Posterior cingulate gyrus (tissue), 11 donors: ENCODE results near the gene MYO3B.

Experiments used
- DNase-seq, 10 donors: peaks; one replicate each; pipeline versions ENCODE4 v3.0.0 to v3.0.0-alpha.2; 2020 to 2021; ENCODE audit warnings: mixed read lengths in 3 of 10
- intact Hi-C: fragments of 100-400 bp; cut with DNase I; formaldehyde crosslinking; loops from one replicate; pipeline ENCODE4 v1.15.1; 2023

Gene MYO3B

DNA sequence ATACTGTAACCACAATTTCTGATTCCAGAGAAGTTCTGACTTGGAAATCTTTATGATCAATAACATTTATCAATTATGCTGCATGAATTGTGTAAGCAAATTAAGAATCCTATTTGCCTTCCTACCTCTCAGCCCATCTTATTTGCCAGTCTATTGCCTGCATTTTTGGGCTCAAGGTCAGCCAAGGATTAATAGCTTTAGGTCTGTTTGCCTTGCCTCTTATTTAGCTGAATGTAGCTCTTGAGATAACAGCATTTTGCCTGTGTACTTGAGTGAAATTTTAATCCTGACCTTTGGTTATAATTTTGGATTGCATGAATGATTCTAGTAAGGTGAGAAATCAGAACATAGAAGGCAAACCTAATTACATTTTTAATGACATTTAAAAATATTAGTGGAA lies 51.2 kb downstream of the MYO3B start:
- intact Hi-C loops = no loop called here

DNA sequence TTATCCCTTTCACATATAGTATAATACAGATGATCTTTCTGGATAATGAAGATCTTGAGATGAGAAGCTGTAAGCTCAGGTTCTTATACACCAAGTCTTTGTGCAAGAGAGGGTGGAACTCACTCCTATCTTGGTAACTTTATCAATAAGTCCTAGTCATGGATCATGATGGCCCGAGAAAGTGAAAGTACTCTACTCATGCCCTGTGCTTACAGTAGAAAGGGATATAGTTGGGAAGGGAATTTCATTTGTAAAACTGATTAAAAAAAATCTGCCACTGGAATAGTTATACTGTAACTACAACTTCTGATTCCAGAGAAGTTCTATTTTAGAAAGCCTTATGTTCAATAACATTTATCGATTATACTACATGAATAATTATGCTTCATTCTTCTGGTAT lies 51.8 kb downstream of the MYO3B start:
- no peak for DNase-seq
- intact Hi-C loops = no loop called here

More for the DNA sequence above, 51.2 kb downstream of the MYO3B start:
- DNase-seq = no peak

DNA sequence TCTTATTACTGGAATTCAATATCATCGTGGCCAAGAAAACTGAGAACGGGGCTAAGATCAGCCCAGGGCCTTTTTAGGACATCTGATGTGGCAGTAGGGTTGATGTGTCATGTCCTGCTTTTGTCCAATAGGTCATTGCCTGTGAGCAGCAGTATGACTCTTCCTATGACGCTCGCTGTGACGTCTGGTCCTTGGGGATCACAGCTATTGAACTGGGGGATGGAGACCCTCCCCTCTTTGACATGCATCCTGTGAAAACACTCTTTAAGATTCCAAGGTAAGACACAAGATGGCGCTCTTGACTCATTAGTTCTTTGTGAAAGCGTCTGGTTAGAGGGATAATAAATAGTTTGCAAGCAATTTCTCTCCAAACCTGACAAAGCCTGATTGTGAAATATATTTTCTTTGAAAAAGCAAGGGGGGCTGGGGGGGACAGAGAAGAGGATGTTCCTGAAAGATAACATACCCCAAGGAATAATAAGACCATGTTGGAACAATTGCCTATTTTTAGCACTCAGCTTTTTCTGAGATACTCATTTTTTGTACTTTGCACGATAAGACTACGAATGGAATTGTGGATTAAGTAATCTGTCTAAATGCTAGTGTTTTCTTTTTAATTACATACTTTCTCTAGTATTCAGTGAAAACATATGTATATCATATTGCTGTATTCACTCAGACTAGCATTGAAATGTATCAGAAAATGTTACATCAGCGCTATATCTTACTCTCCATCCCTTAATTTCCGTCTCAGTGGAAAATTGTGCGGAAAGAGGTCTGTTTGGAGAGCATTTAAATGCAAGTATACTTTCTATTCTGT lies 58.1 kb downstream of the MYO3B start:
- DNase-seq = no peak
- intact Hi-C loops = loop anchor here (5.0 kb wide), 1 partner anchor 576 kb away; no protein-coding TSS in a partner anchor

DNA sequence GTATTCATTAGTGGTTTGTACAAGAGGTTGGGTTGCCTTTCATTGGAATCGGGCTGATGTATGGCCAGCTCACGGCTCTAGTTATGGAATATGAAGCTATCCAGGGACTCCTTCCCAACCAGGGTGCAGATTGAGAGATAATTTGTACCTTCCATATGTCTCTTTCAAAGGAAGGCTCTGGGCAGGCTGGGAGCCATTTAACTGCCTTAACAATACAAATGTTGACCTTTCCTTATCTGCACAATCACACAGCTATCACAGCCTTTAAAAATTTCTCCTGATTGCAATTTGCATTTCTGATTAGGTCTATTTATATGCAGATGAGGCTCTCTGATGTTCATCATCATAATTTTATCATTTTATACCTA lies 58.7 kb downstream of the MYO3B start:
- intact Hi-C loops = loop anchor here (5.0 kb wide), 1 partner anchor 576 kb away; no protein-coding TSS in a partner anchor
- no peak for DNase-seq

DNA sequence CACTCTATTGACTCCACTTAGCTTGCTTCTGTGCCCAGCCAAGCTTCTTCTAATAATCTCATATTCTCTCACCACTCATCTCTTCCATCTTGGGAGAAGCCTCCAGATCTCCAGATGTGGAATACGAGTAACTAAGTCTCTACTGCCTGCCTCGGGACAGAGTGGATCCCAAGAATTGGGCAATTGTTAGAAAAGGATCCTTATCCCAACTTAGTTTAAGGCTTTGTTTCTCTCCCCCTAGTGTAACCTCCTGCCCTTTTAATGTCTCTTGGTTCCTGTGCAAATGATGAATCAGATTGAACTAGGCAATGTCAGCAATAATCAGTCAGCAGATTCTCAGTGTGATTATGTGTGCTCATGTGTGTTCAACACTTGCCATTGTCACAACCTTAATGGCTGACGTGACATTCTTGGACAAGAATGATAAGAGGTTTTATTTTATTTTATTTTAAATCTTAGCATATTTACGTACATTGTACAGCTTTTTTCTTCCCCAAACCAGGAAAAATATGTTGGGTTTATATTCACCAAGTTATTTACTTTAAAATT lies 59.7 kb downstream of the MYO3B start:
- intact Hi-C loops = loop anchor here (5.0 kb wide), 1 partner anchor 575 kb away; no protein-coding TSS in a partner anchor
- DNase-seq = no peak

DNA sequence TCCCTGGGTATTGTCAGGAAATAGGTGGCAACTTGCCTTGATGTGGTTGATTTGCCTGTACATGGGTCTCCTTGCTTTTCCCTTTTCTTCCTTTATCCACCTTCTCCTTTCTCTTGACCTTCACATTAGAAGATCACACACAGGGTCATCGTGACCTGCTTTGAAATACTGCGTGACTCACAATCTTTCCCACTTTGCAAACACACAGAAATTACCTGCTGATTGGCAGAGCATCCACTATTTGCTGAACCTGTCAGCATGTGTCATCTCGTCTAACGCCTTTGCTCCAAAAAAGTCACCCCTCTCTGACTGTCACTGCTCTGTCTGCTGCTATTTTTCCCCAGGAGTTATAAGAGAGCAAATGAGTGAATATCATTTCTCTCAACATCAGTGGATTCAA lies 60.8 kb downstream of the MYO3B start:
- intact Hi-C loops = loop anchor here (5.0 kb wide), 1 partner anchor 574 kb away; no protein-coding TSS in a partner anchor
- DNase-seq = no peak

DNA sequence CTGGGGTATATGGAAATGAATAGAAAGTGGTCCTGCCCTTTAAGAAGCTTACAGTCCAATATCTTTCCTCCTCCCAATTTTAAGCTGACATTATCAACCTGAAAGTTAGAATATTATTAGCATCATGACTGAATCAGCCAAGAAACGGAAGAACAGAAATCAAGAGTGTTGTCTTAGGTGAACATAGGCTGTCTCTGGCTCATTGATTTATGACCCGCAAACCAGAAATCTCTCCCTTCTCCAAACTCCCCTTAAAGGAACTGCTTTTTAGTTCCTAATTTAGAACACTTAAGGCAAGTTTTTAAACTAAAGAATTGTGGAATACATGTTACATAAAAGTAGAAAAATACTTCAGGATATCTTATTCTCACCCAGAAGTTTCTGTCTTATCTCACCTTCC lies 62.7 kb downstream of the MYO3B start:
- DNase-seq = no peak
- intact Hi-C loops = no loop called here

DNA sequence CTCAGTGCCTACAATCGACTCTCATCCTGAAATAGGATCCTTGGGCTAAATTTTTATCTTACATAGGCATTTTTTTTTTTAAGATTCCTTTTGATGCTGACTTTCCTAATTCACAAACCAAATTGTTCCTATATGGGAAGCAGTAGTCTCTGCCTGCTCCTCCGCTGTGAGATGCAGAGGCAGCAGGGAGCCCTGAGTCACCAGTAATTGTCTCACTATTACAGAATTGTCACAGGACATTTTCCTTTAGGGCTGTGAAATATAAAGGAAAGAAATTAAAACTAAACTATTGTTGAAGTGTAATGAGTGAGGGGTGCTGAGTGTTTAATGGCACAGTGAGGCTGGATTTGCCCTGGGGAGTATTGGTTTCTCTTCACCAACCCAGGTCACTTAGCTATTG lies 63.8 kb downstream of the MYO3B start:
- intact Hi-C loops = no loop called here
- no peak for DNase-seq

DNA sequence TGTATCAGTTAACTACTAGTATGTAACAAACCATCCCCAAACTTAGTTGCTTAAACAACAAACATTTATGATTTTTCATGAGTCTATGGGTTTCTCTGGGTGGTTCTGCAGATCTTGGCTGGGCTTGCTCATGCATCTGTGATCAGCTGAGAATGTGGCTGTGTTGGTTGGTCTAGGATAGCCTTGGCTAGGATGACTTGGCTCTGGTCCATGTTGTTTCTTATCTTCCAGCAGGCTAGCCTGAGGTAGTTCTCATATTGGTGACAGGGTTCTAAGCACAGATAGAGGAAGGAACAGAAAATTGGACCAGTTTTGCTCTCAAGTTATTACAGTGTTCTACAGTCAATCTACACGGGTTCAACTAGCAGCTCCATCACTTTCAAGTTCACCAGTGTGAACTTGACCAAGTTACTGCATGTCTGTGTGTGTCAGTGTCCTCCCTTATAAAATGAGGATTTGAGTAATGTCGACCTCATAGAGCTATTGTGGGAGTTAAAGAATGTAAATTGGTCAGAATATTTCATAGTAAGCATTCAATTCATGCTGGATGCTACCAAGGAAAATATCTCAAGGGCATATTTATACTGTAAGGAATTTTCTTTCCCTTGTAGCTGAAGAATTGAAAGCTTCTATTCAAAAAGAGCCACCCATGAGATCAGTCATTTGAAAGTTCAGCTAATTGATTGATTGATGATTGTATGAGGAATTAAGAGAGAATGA lies 65.3 kb downstream of the MYO3B start:
- intact Hi-C loops = no loop called here
- no peak for DNase-seq

DNA sequence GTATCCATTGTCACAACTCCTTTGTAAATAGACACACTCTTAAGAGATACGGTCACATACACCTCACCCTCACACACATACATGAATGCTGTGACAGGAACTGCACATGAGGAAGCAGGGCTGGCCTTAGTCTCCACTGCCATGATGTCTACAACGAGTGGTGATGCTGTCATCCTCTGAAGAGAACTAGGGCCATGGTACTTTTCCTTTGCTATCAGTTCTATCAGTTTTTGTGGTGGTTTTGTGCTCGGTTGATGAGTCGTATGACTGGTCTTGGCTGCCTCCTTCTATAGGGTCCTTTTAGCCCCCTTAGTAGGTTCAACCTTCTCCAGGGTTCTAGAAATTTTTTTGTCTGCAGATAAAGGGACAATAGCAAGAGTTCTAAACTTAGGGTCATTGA lies 66.0 kb downstream of the MYO3B start:
- no peak for DNase-seq
- intact Hi-C loops = no loop called here

DNA sequence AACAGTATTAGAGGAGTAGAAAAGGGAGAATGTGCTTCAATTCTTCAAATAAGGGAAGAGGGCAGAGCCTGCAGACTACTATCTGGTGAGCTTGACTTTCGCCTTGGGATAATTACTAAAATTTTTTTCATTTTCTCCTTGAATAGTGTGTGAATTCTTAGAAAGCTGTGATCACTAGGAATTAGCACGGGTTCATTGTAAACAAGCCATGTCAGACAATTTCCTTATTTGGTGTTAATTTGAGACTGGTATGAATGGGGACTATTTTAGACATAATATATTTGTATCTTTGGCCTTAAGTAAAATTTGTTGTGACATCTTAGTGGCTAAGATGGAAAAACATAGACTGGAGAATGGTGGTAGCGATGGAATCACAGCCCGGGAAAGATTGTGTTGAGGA lies 66.6 kb downstream of the MYO3B start:
- DNase-seq = no peak
- intact Hi-C loops = no loop called here

DNA sequence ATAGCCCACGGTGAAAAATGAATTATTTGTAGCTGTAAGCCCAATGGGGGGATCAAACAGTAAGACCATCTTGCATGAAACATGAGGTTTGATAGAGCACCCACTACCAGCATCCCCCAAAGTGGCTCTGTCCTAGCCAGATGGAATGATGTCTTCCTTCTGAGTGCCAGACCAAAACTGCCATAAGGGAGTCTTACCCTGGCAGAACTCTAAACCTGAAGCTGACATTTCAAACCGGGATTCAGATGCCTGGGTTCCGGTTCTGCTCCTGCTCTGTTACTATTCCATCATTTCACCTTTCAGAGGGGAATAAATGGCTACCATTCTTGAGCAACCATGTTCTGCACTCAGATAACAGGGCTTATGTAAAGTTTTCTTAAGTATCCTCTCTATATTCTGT lies 67.4 kb downstream of the MYO3B start:
- intact Hi-C loops = no loop called here
- no peak for DNase-seq

DNA sequence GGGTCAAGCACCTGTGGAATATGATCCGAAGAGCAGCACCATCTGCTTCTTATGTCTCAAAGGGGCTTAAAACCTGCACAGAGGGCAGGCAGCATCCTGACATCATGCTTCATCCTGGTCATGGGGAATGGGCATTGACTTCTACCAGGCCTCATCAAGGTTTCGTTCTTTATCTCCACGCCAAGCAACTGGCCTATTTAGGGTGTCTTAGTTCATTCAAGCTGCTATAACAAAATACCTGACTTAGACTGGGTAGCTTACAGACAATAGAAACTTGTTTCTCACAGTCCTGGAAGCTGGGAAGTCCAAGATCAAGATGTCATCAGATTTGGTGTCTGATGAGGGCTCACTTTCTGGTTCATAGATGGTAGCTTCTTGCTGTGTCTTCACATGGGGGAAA lies 69.4 kb downstream of the MYO3B start:
- DNase-seq = no peak
- intact Hi-C loops = no loop called here

DNA sequence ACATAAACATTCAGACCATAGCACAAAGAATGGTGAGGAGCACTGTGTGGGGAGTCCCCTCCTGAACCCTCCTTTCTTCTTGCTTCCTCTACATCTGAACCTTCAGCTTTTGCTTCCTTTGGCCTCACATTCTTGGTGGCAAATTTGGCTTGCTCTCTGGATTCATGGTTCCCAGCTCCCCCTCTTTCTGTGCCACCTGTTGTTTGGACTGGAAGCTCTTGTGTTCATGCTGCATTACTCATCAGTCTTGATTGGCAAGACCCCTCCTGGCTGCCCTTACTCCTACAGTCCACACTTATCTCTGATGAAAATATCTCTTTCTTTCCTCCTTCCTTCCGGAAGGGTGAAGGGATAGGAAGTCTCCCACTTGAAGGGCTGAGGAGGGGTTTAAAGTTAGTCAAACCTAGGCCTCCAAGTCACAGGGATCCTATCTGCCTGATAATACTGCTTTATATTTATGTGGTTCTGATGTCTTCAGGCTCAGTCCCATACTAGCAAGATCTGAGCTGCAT lies 70.0 kb downstream of the MYO3B start:
- no peak for DNase-seq
- intact Hi-C loops = no loop called here

DNA sequence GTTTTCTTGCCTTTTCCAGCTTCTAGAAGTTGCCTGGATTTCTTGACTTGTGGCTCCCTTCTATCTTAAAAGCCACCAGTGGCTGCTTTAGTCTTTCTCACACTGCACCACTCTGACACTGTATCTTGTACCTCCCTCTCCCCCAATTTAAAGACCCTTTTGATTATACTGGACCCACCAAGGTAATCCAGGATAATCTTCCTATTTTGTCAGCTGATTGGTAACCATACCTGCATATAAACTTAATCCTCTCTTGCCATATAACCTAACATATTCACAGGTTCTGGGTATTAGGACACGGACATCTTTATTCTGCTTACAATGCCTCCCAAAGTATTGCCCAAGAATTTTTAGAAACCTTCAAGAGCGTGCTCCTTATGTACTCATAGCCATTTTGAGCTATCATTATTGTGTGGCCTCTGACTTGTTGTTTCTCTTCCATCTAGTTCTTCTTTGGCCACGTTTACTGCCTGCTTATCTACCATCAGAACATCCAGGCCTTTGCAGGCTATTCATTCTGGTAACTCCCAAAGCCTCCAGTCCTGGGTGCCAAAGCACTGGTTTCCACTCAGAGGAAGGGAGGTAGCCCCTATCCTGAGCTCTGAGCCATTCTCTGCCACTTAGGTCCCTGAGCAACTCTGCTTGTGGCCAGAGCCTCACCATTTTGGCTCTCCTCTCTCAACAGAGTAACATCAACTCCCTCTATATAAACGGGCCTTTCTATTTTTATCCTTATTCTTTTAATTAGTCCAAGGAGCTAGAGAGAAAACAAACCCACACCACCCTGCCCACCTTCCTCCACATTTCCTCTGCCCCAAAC lies 70.8 kb downstream of the MYO3B start:
- intact Hi-C loops = no loop called here
- DNase-seq = no peak

DNA sequence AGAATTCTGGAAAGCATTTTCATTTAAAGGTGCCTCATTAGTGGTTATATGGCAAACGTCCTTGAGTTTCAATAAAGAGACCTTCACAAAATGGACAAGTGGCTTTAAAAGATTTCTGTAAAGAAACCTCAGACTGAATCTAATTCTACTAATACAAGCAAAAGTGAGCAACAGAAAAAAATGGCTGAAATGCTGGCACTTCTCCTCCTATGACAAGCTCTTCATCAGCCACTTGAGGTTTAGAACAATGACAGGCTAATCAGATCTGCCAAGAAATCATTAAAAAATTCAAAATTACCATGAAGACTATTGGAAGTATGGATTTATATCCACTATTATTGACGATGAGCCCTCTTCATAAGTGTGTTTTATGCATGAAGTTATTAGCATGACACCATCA lies 71.8 kb downstream of the MYO3B start:
- intact Hi-C loops = no loop called here

DNA sequence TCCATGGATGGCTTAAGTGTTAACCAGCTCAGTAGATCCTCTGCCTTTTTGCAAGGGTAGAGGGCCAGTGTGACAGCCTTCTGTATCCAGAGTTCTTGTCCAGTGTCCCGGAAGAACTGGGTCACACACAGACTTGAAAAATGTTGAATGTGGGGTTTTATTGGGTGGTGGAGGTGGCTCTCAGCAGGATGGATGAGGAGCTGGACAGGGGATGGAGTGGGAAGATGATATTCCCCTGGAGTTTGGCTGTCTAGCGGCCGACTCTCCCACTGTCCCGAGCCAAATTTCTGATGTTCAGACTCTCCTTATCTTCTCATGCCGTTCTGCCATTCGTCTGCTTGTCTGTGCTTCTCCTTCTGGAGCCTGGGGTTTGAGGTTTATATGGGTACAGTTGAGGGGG lies 72.6 kb downstream of the MYO3B start:
- intact Hi-C loops = no loop called here
- DNase-seq = no peak

More for the DNA sequence above, 71.8 kb downstream of the MYO3B start:
- no peak for DNase-seq

DNA sequence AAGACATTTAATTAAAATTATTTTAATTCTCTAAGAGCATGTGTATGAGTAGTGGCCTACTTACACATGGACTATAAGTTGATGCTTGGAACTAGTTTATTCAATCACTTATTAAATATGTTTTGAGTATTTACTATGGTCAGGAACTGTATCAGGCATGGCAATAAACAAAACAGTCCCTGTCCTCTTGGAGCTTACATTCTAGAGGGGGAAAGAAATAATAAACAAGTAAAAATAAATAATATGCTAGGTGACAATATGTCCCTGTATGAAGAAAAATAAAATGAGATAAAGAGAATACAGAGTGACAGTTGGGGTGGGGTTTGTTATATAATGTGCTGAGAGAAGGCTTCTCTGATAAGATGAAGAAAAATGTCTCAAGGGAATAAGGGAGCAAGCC lies 74.5 kb downstream of the MYO3B start:
- intact Hi-C loops = no loop called here
- DNase-seq = no peak

DNA sequence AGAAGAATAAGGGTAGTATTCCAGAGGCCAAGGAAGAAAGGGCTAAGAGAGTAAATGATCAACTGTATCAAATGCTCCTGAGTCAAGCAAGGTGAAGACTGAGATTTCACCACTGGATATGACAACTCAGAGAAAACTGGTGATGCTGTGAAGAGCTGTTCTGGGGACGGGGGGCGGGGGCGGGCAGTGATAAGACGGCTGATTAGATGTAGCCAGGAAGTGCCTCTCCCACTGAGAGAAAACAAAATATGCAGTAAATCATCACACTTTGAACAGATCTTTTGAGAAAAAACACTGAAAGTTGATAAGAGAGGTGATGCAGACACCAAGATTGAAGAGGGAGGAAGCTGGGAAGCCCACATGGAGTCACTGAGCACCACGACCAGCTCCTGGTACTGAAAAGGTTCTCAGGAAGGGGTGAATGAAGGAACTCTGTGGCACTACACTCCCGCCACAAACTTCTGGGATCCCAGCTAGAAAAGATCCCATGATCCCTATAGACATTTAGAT lies 75.8 kb downstream of the MYO3B start:
- intact Hi-C loops = no loop called here
- DNase-seq = no peak

DNA sequence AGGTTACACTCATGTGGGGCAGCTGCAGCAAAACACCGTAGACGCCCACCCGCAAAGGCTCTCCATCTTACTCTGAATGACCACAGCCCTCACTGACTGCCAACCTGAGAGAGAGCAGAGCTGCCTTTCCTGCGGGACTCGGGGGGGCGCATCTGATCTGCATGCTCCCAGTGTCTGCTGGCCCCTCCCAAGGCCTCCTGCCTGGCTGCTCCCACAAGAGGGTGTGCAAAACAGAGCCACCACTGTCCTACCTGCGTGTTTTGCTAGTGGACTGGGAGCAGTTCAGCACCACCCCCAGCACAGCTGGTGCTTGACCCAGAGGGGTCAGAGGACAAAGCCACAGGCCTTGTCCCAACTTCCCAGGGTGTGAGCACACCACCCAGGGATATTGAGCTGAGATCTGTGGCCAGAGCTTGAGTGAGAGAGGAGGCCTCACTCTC lies 76.4 kb downstream of the MYO3B start:
- intact Hi-C loops = no loop called here
- DNase-seq = no peak
